Lower lobe of right lung (tissue), 2 donors: ENCODE measurements around the gene COL10A1. TPM values are rescaled to one million over a fixed set of nuclear protein-coding genes. Genes with fewer than 3 reads are reported as not detected.
"Not testable (repeated sequence)": the region's sequence is repeated elsewhere in the genome, so short reads cannot be mapped to it uniquely, and the experiment has no call there.

ENCODE experiments used
- ATAC-seq, 2 donors: fragments of 200-7000 bp; cut with Tn5 transposase; one replicate each; pipeline ENCODE4 v1.9.1; 2020 to 2022; ENCODE audit warnings: mild to moderate bottlenecking in 2 of 2, moderate library complexity in 2 of 2
- DNase-seq: peaks from one replicate; pipeline ENCODE4 v3.0.0-alpha.2; 2020
- H3K27ac ChIP-seq: fragments of 200-600 bp; one replicate; pipeline ENCODE4 v1.8.0; 2022
- H3K27me3 ChIP-seq: fragments of 200-600 bp; one replicate; pipeline ENCODE4 v1.8.0; 2022; ENCODE audit warnings: low read depth
- H3K36me3 ChIP-seq: fragments of 200-600 bp; one replicate; pipeline ENCODE4 v1.8.0; 2022; ENCODE audit warnings: mild to moderate bottlenecking
- H3K4me1 ChIP-seq: fragments of 200-600 bp; one replicate; pipeline ENCODE4 v1.8.0; 2022
- H3K4me3 ChIP-seq: fragments of 200-600 bp; one replicate; pipeline ENCODE4 v1.8.0; 2022; ENCODE audit warnings: mild to moderate bottlenecking
- H3K9me3 ChIP-seq: fragments of 200-600 bp; one replicate; pipeline ENCODE4 v1.8.0; 2022
- intact Hi-C: fragments of 100-400 bp; cut with DNase I; formaldehyde crosslinking; loops from one replicate; pipeline ENCODE4 v1.11.0; 2022
- total RNA-seq: library from RNA; stranded (reverse); fragmentation: NEBNext Ultra II Directional; extraction: Animal tissue kit (Norgen Biotek cat#: 25700); gene quantifications from one replicate; pipeline ENCODE4 v1.2.1, GENCODE V29; 2021
- TF ChIP-seq, protein P1 (sequence below): fragments of 200-600 bp; IDR thresholded peaks from one replicate; pipeline ENCODE4 v1.8.0; 2022; ENCODE audit warnings: antibody characterized with exemption, mild to moderate bottlenecking
- donor health status: DM: no; HTN: yes; CAD: no; lungs with severe emphysema.

COL10A1 gene
- total RNA-seq, 1 donor from 2014 or later = 0.24 TPM

DNA sequence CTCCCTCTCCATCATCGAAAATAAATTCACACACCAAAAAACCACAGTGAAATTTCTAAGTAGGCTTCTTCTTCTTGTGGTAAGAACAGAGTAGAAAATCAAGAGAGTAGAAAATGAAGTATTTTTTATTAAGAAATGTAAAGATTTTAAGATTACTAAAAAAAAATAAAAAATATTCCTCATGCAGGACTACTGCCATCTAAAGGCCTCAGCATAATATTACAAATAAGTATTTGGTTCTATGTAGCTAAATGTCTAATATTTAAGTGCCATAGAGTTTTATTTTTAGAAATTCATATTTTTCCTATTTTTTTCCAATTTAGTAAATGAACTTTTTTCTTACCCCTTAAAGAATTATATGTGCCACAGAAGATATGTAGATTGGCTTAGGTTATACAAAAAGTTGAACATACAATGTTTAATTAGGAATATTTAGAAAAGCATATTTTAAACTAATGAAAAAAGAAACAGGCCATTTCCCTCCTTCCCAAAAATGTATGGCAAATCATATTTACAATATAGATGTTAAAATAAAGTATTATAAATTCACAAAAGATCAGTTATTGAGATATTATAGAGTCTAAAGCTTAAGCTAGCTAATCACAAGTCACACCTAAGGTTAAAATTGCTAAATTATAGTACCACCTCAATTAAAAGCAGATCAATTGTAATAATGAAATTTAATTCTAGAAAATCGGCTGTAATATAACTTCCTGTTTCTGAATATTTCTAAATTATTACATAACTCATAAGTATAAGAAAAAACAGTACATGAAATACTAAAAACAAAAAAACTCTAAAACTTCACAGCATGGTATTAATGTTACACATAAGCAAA lies 28.7 kb downstream of the COL10A1 start:
- Histone ChIP-seq H3K4me1 (peaks cover 17% of the 10 kb centered on the region), H3K9me3 (peaks cover 13% of the 10 kb centered on the region), H3K4me3 (no peak overlapping the region), H3K36me3 (no peaks in the 10 kb centered on the region), H3K27me3 (no peaks in the 10 kb centered on the region), H3K27ac (no peak overlapping the region)
- intact Hi-C loops = loop anchor here (5.0 kb wide), 1 partner anchor 85 kb away; no protein-coding TSS in a partner anchor
- TF ChIP-seq, protein P1, sequence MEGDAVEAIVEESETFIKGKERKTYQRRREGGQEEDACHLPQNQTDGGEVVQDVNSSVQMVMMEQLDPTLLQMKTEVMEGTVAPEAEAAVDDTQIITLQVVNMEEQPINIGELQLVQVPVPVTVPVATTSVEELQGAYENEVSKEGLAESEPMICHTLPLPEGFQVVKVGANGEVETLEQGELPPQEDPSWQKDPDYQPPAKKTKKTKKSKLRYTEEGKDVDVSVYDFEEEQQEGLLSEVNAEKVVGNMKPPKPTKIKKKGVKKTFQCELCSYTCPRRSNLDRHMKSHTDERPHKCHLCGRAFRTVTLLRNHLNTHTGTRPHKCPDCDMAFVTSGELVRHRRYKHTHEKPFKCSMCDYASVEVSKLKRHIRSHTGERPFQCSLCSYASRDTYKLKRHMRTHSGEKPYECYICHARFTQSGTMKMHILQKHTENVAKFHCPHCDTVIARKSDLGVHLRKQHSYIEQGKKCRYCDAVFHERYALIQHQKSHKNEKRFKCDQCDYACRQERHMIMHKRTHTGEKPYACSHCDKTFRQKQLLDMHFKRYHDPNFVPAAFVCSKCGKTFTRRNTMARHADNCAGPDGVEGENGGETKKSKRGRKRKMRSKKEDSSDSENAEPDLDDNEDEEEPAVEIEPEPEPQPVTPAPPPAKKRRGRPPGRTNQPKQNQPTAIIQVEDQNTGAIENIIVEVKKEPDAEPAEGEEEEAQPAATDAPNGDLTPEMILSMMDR = peak; percentile 60
- no peak for ATAC-seq
- DNase-seq = no peak

DNA sequence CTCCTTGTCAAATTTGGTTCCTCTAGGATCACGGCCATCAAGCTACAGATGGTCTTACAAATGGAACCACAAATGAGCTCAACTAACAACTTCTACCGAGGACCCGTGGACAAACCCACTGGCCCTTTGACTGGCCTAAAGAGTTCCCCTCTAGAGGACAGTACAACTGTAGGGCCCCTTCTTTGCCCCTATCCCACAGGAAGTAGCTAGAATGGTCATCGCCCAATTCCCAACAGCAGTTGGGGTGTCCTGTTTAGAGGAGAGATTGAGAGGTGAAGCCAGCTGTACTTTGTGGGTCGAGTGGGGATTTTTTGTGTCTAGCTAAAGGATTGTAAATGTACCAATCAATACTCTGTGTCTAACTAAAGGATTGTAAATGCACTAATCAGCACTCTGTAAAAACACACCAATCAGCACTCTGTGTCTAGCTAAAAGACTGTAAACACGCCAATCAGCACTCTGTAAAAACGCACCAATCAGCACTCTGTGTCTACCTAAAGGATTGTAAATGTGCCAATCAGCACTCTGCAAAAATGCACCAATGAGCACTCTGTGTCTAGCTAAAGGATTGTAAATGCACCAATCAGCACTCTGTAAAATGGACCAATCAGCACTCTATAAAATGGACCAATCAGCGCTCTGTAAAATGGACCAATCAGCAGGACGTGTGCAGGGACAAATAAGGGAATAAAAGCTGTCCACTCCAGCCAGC lies 29.7 kb downstream of the COL10A1 start:
- not testable (repeated sequence) for ATAC-seq, DNase-seq, H3K36me3 ChIP-seq, H3K27me3 ChIP-seq, H3K4me1 ChIP-seq, H3K27ac ChIP-seq, H3K4me3 ChIP-seq
- intact Hi-C loops = loop anchor here (5.0 kb wide), 1 partner anchor 84 kb away; no protein-coding TSS in a partner anchor
- H3K9me3 ChIP-seq = peaks cover 13% of the 10 kb centered on the region

DNA sequence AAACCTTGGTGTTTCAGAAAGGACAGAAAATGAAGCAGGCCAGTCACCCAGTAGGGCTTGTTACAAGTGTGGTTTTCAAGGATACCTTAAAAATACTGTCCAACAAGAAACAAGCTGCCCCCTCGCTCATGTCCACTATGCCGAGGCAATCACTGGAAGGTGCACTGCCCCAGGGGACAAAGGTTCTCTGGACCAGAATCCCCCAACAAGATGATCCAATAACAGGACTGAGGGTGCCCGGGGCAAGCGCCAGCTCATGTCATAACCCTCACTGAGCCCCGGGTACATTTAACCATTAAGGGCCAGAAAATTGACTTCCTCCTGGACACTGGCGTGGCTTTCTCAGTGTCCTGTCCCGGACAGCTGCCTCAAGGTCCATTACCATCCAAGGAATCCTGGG lies 31.9 kb downstream of the COL10A1 start:
- H3K27ac ChIP-seq = no peak overlapping the region
- intact Hi-C loops = no loop called here
- no peak for ATAC-seq

DNA sequence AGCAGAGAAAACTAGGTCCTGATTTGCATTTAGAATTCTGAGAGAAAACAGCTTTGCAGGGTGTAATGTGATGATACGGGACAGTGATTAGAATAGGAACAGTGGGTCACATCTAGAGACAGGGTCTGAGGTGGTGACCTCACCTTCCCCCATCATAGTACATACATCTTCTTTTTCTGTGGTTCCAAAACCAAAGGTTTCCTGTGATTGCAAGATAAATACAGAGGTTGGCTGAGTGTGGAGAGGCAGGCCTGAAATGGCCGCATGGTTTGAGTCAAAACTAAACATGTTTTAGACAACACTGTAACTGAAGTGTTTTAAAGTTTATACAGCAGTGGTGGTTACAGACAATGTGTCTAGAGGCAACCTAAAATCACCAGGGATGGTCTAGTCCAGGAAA lies 35.7 kb downstream of the COL10A1 start:
- no peaks in the 10 kb centered on the region for H3K27me3 ChIP-seq
- ATAC-seq = no peak
- H3K4me1 ChIP-seq = no peaks in the 10 kb centered on the region
- intact Hi-C loops = no loop called here
- TF ChIP-seq, protein P1 = no peak
- H3K9me3 ChIP-seq = no peaks in the 10 kb centered on the region
- H3K4me3 ChIP-seq = no peak overlapping the region
- H3K27ac ChIP-seq = no peak overlapping the region
- DNase-seq = no peak
- no peaks in the 10 kb centered on the region for H3K36me3 ChIP-seq

More for the DNA sequence above, 31.9 kb downstream of the COL10A1 start:
- Histone ChIP-seq H3K4me3 (no peak overlapping the region), H3K27me3 (no peaks in the 10 kb centered on the region), H3K4me1 (no peaks in the 10 kb centered on the region), H3K36me3 (no peaks in the 10 kb centered on the region), H3K9me3 (peaks cover 13% of the 10 kb centered on the region)
- TF ChIP-seq, protein P1 = no peak
- no peak for DNase-seq

DNA sequence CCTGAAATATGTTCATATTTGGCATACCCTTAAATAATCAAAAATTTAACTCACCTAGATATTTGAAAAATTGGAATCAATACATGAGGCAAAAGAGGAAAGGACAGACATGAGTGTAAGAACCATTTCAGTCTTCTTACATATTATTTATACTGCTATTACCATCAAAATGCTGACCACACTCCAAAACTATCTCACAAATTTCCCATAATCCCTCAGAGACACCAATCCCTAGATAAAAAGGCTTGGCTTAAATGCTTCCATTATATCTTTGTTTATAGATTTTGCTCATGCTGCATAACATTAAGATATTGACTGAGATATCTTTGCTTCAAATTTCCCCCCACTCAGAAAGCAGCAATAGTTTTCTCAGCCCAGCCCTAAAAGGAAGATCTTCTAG lies 37.0 kb downstream of the COL10A1 start:
- ATAC-seq = no peak
- Histone ChIP-seq H3K27me3 (no peaks in the 10 kb centered on the region), H3K27ac (no peak overlapping the region), H3K4me3 (no peak overlapping the region), H3K36me3 (no peaks in the 10 kb centered on the region), H3K4me1 (no peaks in the 10 kb centered on the region), H3K9me3 (no peaks in the 10 kb centered on the region)
- no peak for DNase-seq
- TF ChIP-seq, protein P1 = no peak
- intact Hi-C loops = no loop called here
